Kidney epithelial cell (primary cell): ENCODE data around the gene IGSF9B. TPM values are rescaled to one million over a fixed set of nuclear protein-coding genes. Genes with fewer than 3 reads are reported as not detected.
A peak's percentile ranks its signal among the peaks of the same experiment; 100 is the strongest.

Source experiments
- DNase-seq: peaks from one replicate; pipeline ENCODE4 v3.0.0-alpha.2; 2010; ENCODE audit warnings: low read depth
- H3K27me3 ChIP-seq: 2 replicates; pipeline ENCODE4 v1.6.0; 2011; ENCODE audit warnings: low read length; ENCODE audit not compliant: control insufficient read depth, insufficient read depth
- H3K36me3 ChIP-seq: 2 replicates; pipeline ENCODE4 v1.5.1; 2011; ENCODE audit warnings: low read length; ENCODE audit not compliant: control insufficient read depth, insufficient read depth
- H3K4me3 ChIP-seq: 2 replicates; pipeline ENCODE4 v1.5.1; 2011; ENCODE audit warnings: low read depth, mild to moderate bottlenecking, control low read depth, low read length
- total RNA-seq: library from RNA; depleted of rRNA; stranded (reverse); fragments of >200 nt; gene quantifications from 2 replicates; pipeline ENCODE4 v1.2.3, GENCODE V29; 2015
- TF ChIP-seq, protein P1 (sequence below): IDR thresholded peaks from 2 replicates; pipeline ENCODE4 v1.5.1; 2011; ENCODE audit warnings: mild to moderate bottlenecking, moderate library complexity, low read length, control low read depth, inconsistent platforms; ENCODE audit not compliant: insufficient read depth, poor library complexity, severe bottlenecking

The IGSF9B gene
- total RNA-seq, 1 donor from 2014 or later, result 5.9 TPM

DNA sequence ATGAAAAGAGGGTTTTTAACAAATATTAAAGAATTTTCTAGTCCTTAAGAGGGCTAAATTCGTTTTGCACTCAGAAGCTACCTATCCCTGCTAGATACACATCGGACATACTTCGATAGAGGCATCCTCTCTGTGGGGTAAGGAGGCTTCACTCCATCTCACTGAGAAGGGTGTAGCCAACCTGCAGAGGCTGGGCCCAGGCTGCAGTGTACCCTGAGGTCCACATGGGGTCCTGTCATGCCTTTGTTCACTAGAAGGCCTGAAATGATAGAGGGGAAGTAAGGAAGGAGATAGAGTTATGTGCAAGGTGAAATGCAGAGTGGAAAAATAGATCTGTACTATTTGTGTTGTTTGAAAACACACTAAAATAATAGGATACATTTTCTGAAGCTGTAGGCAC, 45.6 kb downstream of the IGSF9B start:
- Histone ChIP-seq H3K4me3 (no peak overlapping the region), H3K36me3 (no peaks in the 10 kb centered on the region), H3K27me3 (no peaks in the 10 kb centered on the region)
- TF ChIP-seq, protein P1, sequence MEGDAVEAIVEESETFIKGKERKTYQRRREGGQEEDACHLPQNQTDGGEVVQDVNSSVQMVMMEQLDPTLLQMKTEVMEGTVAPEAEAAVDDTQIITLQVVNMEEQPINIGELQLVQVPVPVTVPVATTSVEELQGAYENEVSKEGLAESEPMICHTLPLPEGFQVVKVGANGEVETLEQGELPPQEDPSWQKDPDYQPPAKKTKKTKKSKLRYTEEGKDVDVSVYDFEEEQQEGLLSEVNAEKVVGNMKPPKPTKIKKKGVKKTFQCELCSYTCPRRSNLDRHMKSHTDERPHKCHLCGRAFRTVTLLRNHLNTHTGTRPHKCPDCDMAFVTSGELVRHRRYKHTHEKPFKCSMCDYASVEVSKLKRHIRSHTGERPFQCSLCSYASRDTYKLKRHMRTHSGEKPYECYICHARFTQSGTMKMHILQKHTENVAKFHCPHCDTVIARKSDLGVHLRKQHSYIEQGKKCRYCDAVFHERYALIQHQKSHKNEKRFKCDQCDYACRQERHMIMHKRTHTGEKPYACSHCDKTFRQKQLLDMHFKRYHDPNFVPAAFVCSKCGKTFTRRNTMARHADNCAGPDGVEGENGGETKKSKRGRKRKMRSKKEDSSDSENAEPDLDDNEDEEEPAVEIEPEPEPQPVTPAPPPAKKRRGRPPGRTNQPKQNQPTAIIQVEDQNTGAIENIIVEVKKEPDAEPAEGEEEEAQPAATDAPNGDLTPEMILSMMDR, result peak; percentile 14
- DNase-seq, result no peak

DNA sequence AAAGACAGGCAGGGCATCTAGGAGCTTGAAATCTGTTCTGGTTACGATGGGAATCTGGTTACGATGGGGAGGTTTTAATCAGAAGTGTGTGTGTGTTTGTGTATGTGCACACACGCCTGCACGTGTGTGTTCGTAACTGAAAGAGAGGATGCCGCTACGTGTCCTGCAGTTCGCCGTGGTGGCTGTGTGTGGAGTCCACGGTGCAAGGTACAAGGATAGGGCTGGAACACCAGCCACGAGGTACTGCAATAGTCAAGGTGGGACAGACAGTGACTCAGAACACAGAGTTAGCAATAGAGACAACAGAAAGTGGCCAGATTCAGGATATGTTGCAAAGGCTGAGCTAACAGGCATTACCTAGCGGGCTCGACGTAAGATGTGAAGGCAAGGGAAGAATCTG, 46.7 kb downstream of the IGSF9B start:
- Histone ChIP-seq H3K27me3 (no peaks in the 10 kb centered on the region), H3K4me3 (no peak overlapping the region), H3K36me3 (no peaks in the 10 kb centered on the region)
- no peak for DNase-seq
- TF ChIP-seq, protein P1, result no peak

DNA sequence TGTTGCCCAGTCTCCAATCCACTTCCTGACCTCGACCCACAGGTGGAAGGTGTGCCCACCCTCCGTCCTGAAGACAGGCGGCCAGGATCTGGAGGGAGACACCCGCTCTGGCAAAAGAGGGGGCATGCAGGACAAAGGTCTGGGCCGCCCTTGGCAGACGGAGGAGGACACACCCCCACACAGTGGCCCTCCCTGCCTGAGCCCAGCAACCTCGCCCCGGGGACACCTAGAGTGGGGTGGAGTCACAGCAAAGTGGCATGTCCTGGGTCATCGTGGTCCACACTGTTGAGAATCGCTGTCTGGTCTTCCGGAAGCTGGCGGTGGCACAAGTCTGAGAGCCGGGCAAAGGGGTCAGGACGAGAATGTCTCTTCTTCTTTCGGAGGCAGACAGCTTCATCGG, 47.9 kb downstream of the IGSF9B start:
- DNase-seq, result no peak
- Histone ChIP-seq H3K4me3 (no peak overlapping the region), H3K27me3 (no peaks in the 10 kb centered on the region), H3K36me3 (no peaks in the 10 kb centered on the region)
- TF ChIP-seq, protein P1, result no peak

DNA sequence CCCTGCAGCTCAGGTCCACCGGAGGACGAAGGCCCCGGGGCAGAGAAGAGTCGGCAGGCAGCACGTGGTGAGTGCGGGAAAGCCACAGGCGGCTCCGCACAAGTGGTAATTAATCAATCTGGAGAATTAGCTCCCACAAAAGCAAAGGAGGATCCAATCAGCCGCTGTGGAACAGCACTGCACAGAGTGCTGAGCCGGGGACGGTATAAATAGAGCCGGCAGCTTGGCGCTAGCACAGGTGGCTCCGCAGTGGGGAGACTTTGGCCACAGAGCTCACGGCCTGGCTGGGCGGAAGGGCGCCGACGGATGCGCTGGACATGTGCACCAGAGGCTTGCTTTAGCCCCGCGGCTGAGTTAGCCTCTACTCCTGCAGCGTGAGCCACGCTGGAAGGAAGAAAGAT, 48.9 kb downstream of the IGSF9B start:
- TF ChIP-seq, protein P1, result no peak
- DNase-seq, result no peak
- Histone ChIP-seq H3K4me3 (no peak overlapping the region), H3K27me3 (no peaks in the 10 kb centered on the region), H3K36me3 (no peaks in the 10 kb centered on the region)

DNA sequence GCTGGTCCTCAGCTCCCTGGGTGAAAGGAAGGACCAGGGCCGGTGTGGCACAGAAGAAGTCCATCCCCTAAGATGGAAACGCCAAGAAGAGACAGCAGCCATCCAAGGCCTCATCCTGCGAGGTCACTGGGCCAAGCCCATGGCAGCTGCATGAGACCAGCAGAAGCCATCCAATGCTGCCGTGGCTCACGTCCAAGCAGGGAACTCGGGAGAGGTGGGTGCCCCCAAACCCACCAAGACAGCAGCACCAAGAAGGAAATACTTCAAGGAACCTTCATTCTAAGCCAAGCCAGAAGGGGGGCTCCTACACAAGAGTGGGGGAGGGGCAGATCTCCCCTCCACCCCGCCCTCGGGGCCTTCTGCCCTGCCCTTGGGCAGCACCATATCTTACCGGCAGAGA, 49.6 kb downstream of the IGSF9B start:
- no peak for DNase-seq
- Histone ChIP-seq H3K27me3 (no peaks in the 10 kb centered on the region), H3K36me3 (no peaks in the 10 kb centered on the region), H3K4me3 (no peak overlapping the region)
- TF ChIP-seq, protein P1, result no peak

DNA sequence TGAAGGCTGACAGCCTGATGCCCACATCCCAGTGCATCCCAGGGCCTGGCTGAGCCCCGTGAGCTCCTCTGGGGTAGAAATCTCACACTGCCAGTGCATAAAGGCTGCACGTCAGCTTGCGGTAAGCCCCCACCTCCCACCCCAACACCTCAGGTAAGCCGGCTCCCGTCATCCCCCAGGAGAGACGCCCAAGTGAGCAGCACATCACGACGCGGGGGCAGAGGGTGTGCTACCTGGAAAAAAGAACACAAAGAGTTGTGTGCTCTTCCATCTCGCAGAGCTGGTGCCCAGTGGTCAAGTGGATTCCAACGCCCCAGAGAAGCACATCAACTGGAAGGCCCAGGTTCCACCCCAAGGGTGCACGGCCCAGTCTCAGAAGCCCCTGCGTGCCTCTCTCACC, 50.0 kb downstream of the IGSF9B start:
- no peak for DNase-seq
- H3K4me3 ChIP-seq, result no peak overlapping the region
- no peaks in the 10 kb centered on the region for H3K27me3 ChIP-seq
- TF ChIP-seq, protein P1, result no peak
- H3K36me3 ChIP-seq, result no peaks in the 10 kb centered on the region
